K562 (cell line): ENCODE measurements around the gene VPS33B. TPM values are rescaled to one million over a fixed set of nuclear protein-coding genes. Genes with fewer than 3 reads are reported as not detected.
A peak's percentile ranks its signal among the peaks of the same experiment; 100 is the strongest.

Experiments
- BRF1 ChIP-seq: IDR thresholded peaks from 3 replicates; pipeline ENCODE4 v1.6.1; 2011; ENCODE audit warnings: borderline replicate concordance, mild to moderate bottlenecking; ENCODE audit not compliant: insufficient read length; ENCODE audit errors: extremely low read depth
- CEBPG ChIP-seq, 3 experiments: fragments of 200-800 bp in 1 of 3; sonication (Bioruptor generic) in 1 of 3; sonication (generic) in 1 of 3; formaldehyde crosslinking in 1 of 3; IDR thresholded peaks in 2 of 3; conservative IDR thresholded peaks in 1 of 3; 2 replicates each; pipeline versions ENCODE4 v1.6.1 to v1.8.0; 2016 to 2022; ENCODE audit warnings: missing compliant biosample characterization in 2 of 3, missing genetic modification characterization in 2 of 3, mild to moderate bottlenecking in 1 of 3, missing genetic modification reagents in 1 of 3
- E4F1 ChIP-seq: fragments of 250-450 bp; sonication (Bioruptor Pico); IDR thresholded peaks from 2 replicates; pipeline ENCODE4 v1.5.0; 2021; ENCODE audit warnings: mild to moderate bottlenecking, borderline replicate concordance
- GABPA ChIP-seq: fragments of 200-800 bp; sonication (Bioruptor generic); conservative IDR thresholded peaks from 2 replicates; pipeline ENCODE4 v1.6.1; 2016; ENCODE audit warnings: low read depth, missing genetic modification characterization, missing compliant biosample characterization
- GABPB1 ChIP-seq: sonication (generic); formaldehyde crosslinking; IDR thresholded peaks from 2 replicates; pipeline ENCODE4 v1.8.0; 2022; ENCODE audit warnings: mild to moderate bottlenecking, missing genetic modification reagents
- GATAD2B ChIP-seq: fragments of 450-650 bp; IDR thresholded peaks from 2 replicates; pipeline ENCODE4 v1.6.1; 2017; ENCODE audit warnings: mild to moderate bottlenecking, borderline replicate concordance
- HMGN3 ChIP-seq: IDR thresholded peaks from 2 replicates; pipeline ENCODE4 v1.6.1; 2011; ENCODE audit warnings: borderline replicate concordance, low read depth, mild to moderate bottlenecking, mixed read lengths, low read length; ENCODE audit not compliant: insufficient read length; ENCODE audit errors: extremely low read depth
- JUND ChIP-seq, 2 experiments: IDR thresholded peaks; 2 replicates in 1 of 2; 3 replicates in 1 of 2; pipeline ENCODE4 v1.6.1; 2011; ENCODE audit warnings: borderline replicate concordance in 2 of 2, low read depth in 2 of 2, low read length in 2 of 2, improper control_type of control experiment in 1 of 2, missing biosample characterization in 1 of 2, missing genetic modification characterization in 1 of 2, missing genetic modification reagents in 1 of 2
- NR2C1 ChIP-seq, 2 experiments: fragments of 450-650 bp; IDR thresholded peaks; 2 replicates each; pipeline ENCODE4 v1.6.1; 2017; ENCODE audit warnings: mild to moderate bottlenecking in 2 of 2, antibody characterized with exemption in 1 of 2, inconsistent platforms in 1 of 2, missing compliant biosample characterization in 1 of 2, missing genetic modification characterization in 1 of 2
- RNF2 ChIP-seq: sonication (generic); IDR thresholded peaks from 2 replicates; pipeline ENCODE4 v1.6.1; 2016
- THRAP3 ChIP-seq: fragments of 450-650 bp; IDR thresholded peaks from 2 replicates; pipeline ENCODE4 v1.6.1; 2016; ENCODE audit warnings: mild to moderate bottlenecking, inconsistent platforms, borderline replicate concordance
- ZNF143 ChIP-seq: sonication (generic); formaldehyde crosslinking; IDR thresholded peaks from 2 replicates; pipeline ENCODE4 v1.9.0; 2022; ENCODE audit warnings: mild to moderate bottlenecking, missing genetic modification reagents
- ZNF146 ChIP-seq: IDR thresholded peaks from one replicate; pipeline ENCODE4 v1.6.1; 2018; ENCODE audit warnings: missing compliant biosample characterization; ENCODE audit not compliant: unreplicated experiment
- ZNF217 ChIP-seq: sonication (generic); formaldehyde crosslinking; IDR thresholded peaks from 2 replicates; pipeline ENCODE4 v1.8.0; 2022; ENCODE audit warnings: mild to moderate bottlenecking, missing genetic modification reagents
- ZNF511 ChIP-seq: sonication (generic); formaldehyde crosslinking; IDR thresholded peaks from 2 replicates; pipeline ENCODE4 v1.8.0; 2022; ENCODE audit warnings: mild to moderate bottlenecking, missing genetic modification reagents
- ZNF583 ChIP-seq: fragments of 250-450 bp; sonication (Bioruptor Pico); IDR thresholded peaks from 2 replicates; pipeline ENCODE4 v1.4.0; 2020
- ZNF695 ChIP-seq: fragments of 450-650 bp; formaldehyde crosslinking; IDR thresholded peaks from 2 replicates; pipeline ENCODE4 v1.4.0; 2020; ENCODE audit warnings: mild to moderate bottlenecking, moderate library complexity
- ZNF699 ChIP-seq: fragments of 250-450 bp; sonication (Bioruptor Pico); IDR thresholded peaks from 2 replicates; pipeline ENCODE4 v1.8.0; 2021; ENCODE audit warnings: mild to moderate bottlenecking, moderate library complexity; ENCODE audit not compliant: insufficient replicate concordance
- polyA plus RNA-seq, 8 experiments: library from polyadenylated mRNA; depleted of rRNA in 4 of 8; stranded (reverse) in 5 of 8; unstranded in 3 of 8; fragments of >200 nt; fragmentation: Nextera tagmentation in 2 of 8; fragmentation: Illumina TruSeq in 1 of 8; extraction: Ambion mirVana in 2 of 8; extraction: Trizol in 1 of 8; gene quantifications; 2 replicates each; pipeline versions ENCODE4 v1.2.1 to v1.2.3, GENCODE V29; 2011 to 2014; ENCODE audit warnings: inconsistent platforms in 1 of 8, missing spikeins in 1 of 8
- total RNA-seq, 7 experiments: library from RNA; depleted of rRNA in 6 of 7; stranded (reverse); fragments of >200 nt in 6 of 7; fragmentation: Illumina TruSeq in 2 of 7; extraction: Trizol in 2 of 7; gene quantifications; 2 replicates each; pipeline versions ENCODE4 v1.2.1 to v1.2.3, GENCODE V29; 2011 to 2021; ENCODE audit warnings: low replicate concordance in 1 of 7
- TF ChIP-seq, protein P1 (sequence below): fragments of 150-350 bp; IDR thresholded peaks from 2 replicates; pipeline ENCODE4 v1.6.1; 2014; ENCODE audit warnings: low read depth, mild to moderate bottlenecking, low read length, borderline replicate concordance

Gene VPS33B
- total and polyA plus RNA-seq, 9 of the 15 experiments (the other 6 are each of a cell fraction or from before 2014, with no cell fraction given): 9.4 to 25.5 (median 14.8) TPM

- TF ChIP-seq BRF1: no peak
- TF ChIP-seq CEBPG (CRISPR knock-in tag; IDR thresholded peaks at IDR 0.05): peak; percentile 20; the same call in 1 of the 2 replicates
- no peak for TF ChIP-seq CEBPG (tag; conservative IDR thresholded peaks at IDR 0.05 in 1 of 2, IDR thresholded peaks at IDR 0.05 in 1 of 2)
- no peak for TF ChIP-seq ZNF583
- no peak for TF ChIP-seq ZNF143 (CRISPR knock-in tag)
- TF ChIP-seq HMGN3: no peak
- TF ChIP-seq GABPB1: peak; percentile 36; the same call in 1 of the 2 replicates
- no peak for TF ChIP-seq ZNF699 (CRISPR knock-in tag)
- TF ChIP-seq THRAP3: no peak
- no peak for TF ChIP-seq ZNF217
- no peak for TF ChIP-seq RNF2
- no peak for TF ChIP-seq E4F1 (CRISPR knock-in tag)
- no peak for TF ChIP-seq ZNF511 (CRISPR knock-in tag)
- TF ChIP-seq GABPA (tag): no peak
- TF ChIP-seq NR2C1 (IDR thresholded peaks at IDR 0.05): no peak
- TF ChIP-seq NR2C1 (tag; IDR thresholded peaks at IDR 0.05): no peak
- no peak for TF ChIP-seq ZNF146 (CRISPR knock-in tag)
- TF ChIP-seq JUND (IDR thresholded peaks at IDR 0.05; ENCODE audit: borderline replicate concordance, low read depth, low read length): 0 out of 2 replicates have a peak, but pooled peaks have one; percentile 40
- no peak; the same call in 2 of the 3 replicates for TF ChIP-seq JUND (tag; IDR thresholded peaks at IDR 0.05; ENCODE audit: borderline replicate concordance, low read depth, low read length)
- TF ChIP-seq ZNF695 (CRISPR knock-in tag): no peak
- TF ChIP-seq, protein P1, sequence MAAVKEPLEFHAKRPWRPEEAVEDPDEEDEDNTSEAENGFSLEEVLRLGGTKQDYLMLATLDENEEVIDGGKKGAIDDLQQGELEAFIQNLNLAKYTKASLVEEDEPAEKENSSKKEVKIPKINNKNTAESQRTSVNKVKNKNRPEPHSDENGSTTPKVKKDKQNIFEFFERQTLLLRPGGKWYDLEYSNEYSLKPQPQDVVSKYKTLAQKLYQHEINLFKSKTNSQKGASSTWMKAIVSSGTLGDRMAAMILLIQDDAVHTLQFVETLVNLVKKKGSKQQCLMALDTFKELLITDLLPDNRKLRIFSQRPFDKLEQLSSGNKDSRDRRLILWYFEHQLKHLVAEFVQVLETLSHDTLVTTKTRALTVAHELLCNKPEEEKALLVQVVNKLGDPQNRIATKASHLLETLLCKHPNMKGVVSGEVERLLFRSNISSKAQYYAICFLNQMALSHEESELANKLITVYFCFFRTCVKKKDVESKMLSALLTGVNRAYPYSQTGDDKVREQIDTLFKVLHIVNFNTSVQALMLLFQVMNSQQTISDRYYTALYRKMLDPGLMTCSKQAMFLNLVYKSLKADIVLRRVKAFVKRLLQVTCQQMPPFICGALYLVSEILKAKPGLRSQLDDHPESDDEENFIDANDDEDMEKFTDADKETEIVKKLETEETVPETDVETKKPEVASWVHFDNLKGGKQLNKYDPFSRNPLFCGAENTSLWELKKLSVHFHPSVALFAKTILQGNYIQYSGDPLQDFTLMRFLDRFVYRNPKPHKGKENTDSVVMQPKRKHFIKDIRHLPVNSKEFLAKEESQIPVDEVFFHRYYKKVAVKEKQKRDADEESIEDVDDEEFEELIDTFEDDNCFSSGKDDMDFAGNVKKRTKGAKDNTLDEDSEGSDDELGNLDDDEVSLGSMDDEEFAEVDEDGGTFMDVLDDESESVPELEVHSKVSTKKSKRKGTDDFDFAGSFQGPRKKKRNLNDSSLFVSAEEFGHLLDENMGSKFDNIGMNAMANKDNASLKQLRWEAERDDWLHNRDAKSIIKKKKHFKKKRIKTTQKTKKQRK: no peak
- no peak for TF ChIP-seq GATAD2B
These were observed 10.8 kb upstream of the VPS33B start (continued) for GRCh38 chr15:91032919-91033803.
